GM18526 (cell line): ENCODE measurements around the gene TERT.

Experiments used
- POLR2A ChIP-seq: IDR thresholded peaks from 3 replicates; pipeline ENCODE4 v1.6.1; 2011; ENCODE audit not compliant: insufficient read length; ENCODE audit errors: extremely low read depth

The TERT gene

GRCh38 chr5:1294835-1295649 lies at the start of gene TERT:
Gene TERT, minus strand, starts transcription at chr5:1295068. Its CDS starts 79 bp downstream, at chr5:1294989.
- no peak for TF ChIP-seq POLR2A

- no peak for TF ChIP-seq POLR2A
Observed at GRCh38 chr5:1343931-1344901, 49.3 kb upstream of the TERT start.

- no peak for TF ChIP-seq POLR2A
Observed at GRCh38 chr5:1343315-1343751, 48.5 kb upstream of the TERT start.

GRCh38 chr5:1342268-1342667 lies 47.4 kb upstream of the TERT start:
- TF ChIP-seq POLR2A, result no peak

- no peak for TF ChIP-seq POLR2A
Observed at GRCh38 chr5:1341863-1342262, 47.0 kb upstream of the TERT start.

GRCh38 chr5:1338506-1339070 lies 43.7 kb upstream of the TERT start:
- TF ChIP-seq POLR2A, result no peak

- TF ChIP-seq POLR2A, result no peak
Observed at GRCh38 chr5:1338196-1338490, 43.3 kb upstream of the TERT start.

- TF ChIP-seq POLR2A, result no peak
Observed at GRCh38 chr5:1337489-1338195, 42.8 kb upstream of the TERT start.

GRCh38 chr5:1336749-1337488 lies 42.1 kb upstream of the TERT start:
- TF ChIP-seq POLR2A, result no peak

- no peak for TF ChIP-seq POLR2A
Observed at GRCh38 chr5:1336106-1336561, 41.3 kb upstream of the TERT start.

- TF ChIP-seq POLR2A, result no peak
Observed at GRCh38 chr5:1335540-1336095, 40.8 kb upstream of the TERT start.

- no peak for TF ChIP-seq POLR2A
Observed at GRCh38 chr5:1334831-1335539, 40.1 kb upstream of the TERT start.

GRCh38 chr5:1333986-1334385 lies 39.1 kb upstream of the TERT start:
- no peak for TF ChIP-seq POLR2A
